Upper lobe of left lung (tissue), 6 donors: ENCODE results near the gene YWHAE. TPM values are rescaled to one million over a fixed set of nuclear protein-coding genes. Genes with fewer than 3 reads are reported as not detected.
A peak's percentile ranks its signal among the peaks of the same experiment; 100 is the strongest.

Source experiments
- ATAC-seq, 2 donors: fragments of 200-7000 bp; cut with Tn5 transposase; one replicate each; pipeline ENCODE4 v1.9.1; 2022; ENCODE audit warnings: mild to moderate bottlenecking in 2 of 2, moderate library complexity in 2 of 2; ENCODE audit not compliant: low FRiP score in 2 of 2
- DNase-seq, 2 donors: peaks; one replicate each; pipeline ENCODE4 v3.0.0-alpha.2; 2019 to 2020
- H3K27ac ChIP-seq, 4 donors: fragments of 200-600 bp; sonication (generic); one replicate each; pipeline ENCODE4 v1.5.1; 2016 to 2019
- H3K27me3 ChIP-seq, 4 donors: fragments of 200-600 bp; sonication (generic); one replicate each; pipeline ENCODE4 v1.5.1; 2017 to 2019
- H3K36me3 ChIP-seq, 4 donors: fragments of 200-600 bp; sonication (generic); one replicate each; pipeline ENCODE4 v1.5.1; 2016 to 2019
- H3K4me1 ChIP-seq, 4 donors: fragments of 200-600 bp; sonication (generic); one replicate each; pipeline ENCODE4 v1.5.1; 2018 to 2019
- H3K4me3 ChIP-seq, 4 donors: fragments of 200-600 bp; sonication (generic); one replicate each; pipeline ENCODE4 v1.5.1; 2017 to 2019; ENCODE audit warnings: mild to moderate bottlenecking in 2 of 4, moderate library complexity in 1 of 4
- H3K9me3 ChIP-seq, 4 donors: fragments of 200-600 bp; sonication (generic); one replicate each; pipeline ENCODE4 v1.5.1; 2018 to 2019
- CTCF ChIP-seq, 6 experiments: fragments of 450-650 bp in 4 of 6; fragments of 200-600 bp in 2 of 6; sonication (generic) in 2 of 6; IDR thresholded peaks; one replicate each; pipeline ENCODE4 v1.5.1; 2016 to 2019; ENCODE audit warnings: antibody characterized with exemption in 6 of 6
- EP300 ChIP-seq, 4 donors: sonication (generic); formaldehyde crosslinking; IDR thresholded peaks; one replicate each; pipeline ENCODE4 v1.5.1; 2017; ENCODE audit warnings: antibody characterized with exemption in 4 of 4, control low read depth in 2 of 4
- POLR2A ChIP-seq, 4 donors: fragments of 450-650 bp; IDR thresholded peaks; one replicate each; pipeline ENCODE4 v1.5.1; 2016 to 2017; ENCODE audit warnings: antibody characterized with exemption in 4 of 4, mild to moderate bottlenecking in 2 of 4
- POLR2AphosphoS5 ChIP-seq, 2 donors: sonication (generic); formaldehyde crosslinking; IDR thresholded peaks; one replicate each; pipeline ENCODE4 v1.5.1; 2017; ENCODE audit warnings: antibody characterized with exemption in 2 of 2
- WGBS, 2 donors: methylation state at CpG; one replicate each; pipeline ENCODE4 v1.1.5; 2017 to 2018; 5-methylcytosine and 5-hydroxymethylcytosine counted together
- total RNA-seq, 6 donors: library from RNA; depleted of rRNA in 4 of 6; stranded (reverse); fragments of >200 nt in 4 of 6; gene quantifications; one replicate each; pipeline versions ENCODE4 v1.1.0 to v1.2.1, GENCODE V29; 2016 to 2021
- donor health status: DM: no; HTN: no; CAD: no; lungs with moderate emphysema.
- donor health status: DM: no; HTN: yes; CAD: no; lungs with severe emphysema.

Gene YWHAE
- total RNA-seq, 6 donors from 2014 or later, result 318 to 698 (median 384) TPM

- H3K9me3 ChIP-seq, result no peaks in the 10 kb centered on the region
- no peak overlapping the region for H3K4me3 ChIP-seq
- 86 to 89% methylated on average over 10 of the region's 12 CpGs for WGBS, 2 donors
- DNase-seq (no peak), ATAC-seq (peak in 1 of 2 donors; percentile 26)
- peaks cover 0 to 6% (median 5%) of the 10 kb centered on the region in 4 donors for H3K4me1 ChIP-seq
- H3K27ac ChIP-seq, result no peak overlapping the region
- TF ChIP-seq EP300 (IDR thresholded peaks at IDR 0.05) (no peak), POLR2A (IDR thresholded peaks at IDR 0.05) (no peak), POLR2AphosphoS5 (IDR thresholded peaks at IDR 0.05) (no peak), CTCF (IDR thresholded peaks at IDR 0.05) (no peak)
- no peaks in the 10 kb centered on the region for H3K27me3 ChIP-seq
- no peaks in the 10 kb centered on the region for H3K36me3 ChIP-seq
These were observed 70.2 kb downstream of the YWHAE start for GRCh38 chr17:1329745-1330343.

GRCh38 chr17:1328437-1328836, 71.6 kb downstream of the YWHAE start:
- H3K9me3 ChIP-seq, result no peaks in the 10 kb centered on the region
- DNase-seq, result no peak
- no peak overlapping the region for H3K4me3 ChIP-seq
- no peaks in the 10 kb centered on the region for H3K36me3 ChIP-seq
- no peaks in the 10 kb centered on the region for H3K27me3 ChIP-seq
- H3K27ac ChIP-seq, result no peak overlapping the region
- no peak for ATAC-seq
- H3K4me1 ChIP-seq, result peaks cover 0 to 6% (median 5%) of the 10 kb centered on the region in 4 donors
- no peak for TF ChIP-seq EP300 (IDR thresholded peaks at IDR 0.05)
- TF ChIP-seq POLR2AphosphoS5 (IDR thresholded peaks at IDR 0.05), result no peak
- TF ChIP-seq CTCF (IDR thresholded peaks at IDR 0.05), result no peak
- no peak for TF ChIP-seq POLR2A (IDR thresholded peaks at IDR 0.05)
- WGBS, 2 donors, result 56 to 64% methylated on average over 5 to 7 of the region's 7 CpGs

GRCh38 chr17:1325766-1326165, 74.3 kb downstream of the YWHAE start:
- no peak for TF ChIP-seq EP300 (IDR thresholded peaks at IDR 0.05)
- TF ChIP-seq POLR2A (IDR thresholded peaks at IDR 0.05), result no peak
- TF ChIP-seq CTCF (IDR thresholded peaks at IDR 0.05), result no peak
- TF ChIP-seq POLR2AphosphoS5 (IDR thresholded peaks at IDR 0.05), result no peak
- Histone ChIP-seq H3K36me3 (no peaks in the 10 kb centered on the region), H3K9me3 (no peaks in the 10 kb centered on the region), H3K4me3 (no peak overlapping the region), H3K4me1 (no peaks in the 10 kb centered on the region), H3K27me3 (no peaks in the 10 kb centered on the region), H3K27ac (no peak overlapping the region)
- DNase-seq, result no peak
- WGBS, 2 donors, result 79 to 82% methylated on average over 12 of the region's 12 CpGs
- ATAC-seq, result no peak

- H3K36me3 ChIP-seq, result no peaks in the 10 kb centered on the region
- WGBS, 2 donors, result 72 to 78% methylated on average over 27 of the region's 27 CpGs
- no peak for ATAC-seq
These were observed 75.7 kb downstream of the YWHAE start for GRCh38 chr17:1324201-1324771.

More at GRCh38 chr17:1324201-1324771, 75.7 kb downstream of the YWHAE start:
- no peak for TF ChIP-seq POLR2A (IDR thresholded peaks at IDR 0.05)
- no peak for TF ChIP-seq CTCF (IDR thresholded peaks at IDR 0.05)
- TF ChIP-seq EP300 (IDR thresholded peaks at IDR 0.05), result no peak
- no peak for TF ChIP-seq POLR2AphosphoS5 (IDR thresholded peaks at IDR 0.05)
- H3K4me3 ChIP-seq, result no peak overlapping the region
- no peaks in the 10 kb centered on the region for H3K4me1 ChIP-seq
- no peaks in the 10 kb centered on the region for H3K9me3 ChIP-seq
- H3K27ac ChIP-seq, result no peak overlapping the region
- DNase-seq, result no peak
- H3K27me3 ChIP-seq, result no peaks in the 10 kb centered on the region
